Liver (tissue), 9 donors: ENCODE results near the gene MOV10. TPM values are rescaled to one million over a fixed set of nuclear protein-coding genes. Genes with fewer than 3 reads are reported as not detected.

Source experiments
- DNase-seq: peaks from one replicate; pipeline ENCODE4 v3.0.0-alpha.2; 2017; ENCODE audit warnings: low spot score
- H3K27ac ChIP-seq, 2 donors: one replicate each; pipeline ENCODE4 v1.7.0; 2013; ENCODE audit warnings: inconsistent platforms in 2 of 2, low read length in 2 of 2, control low read depth in 1 of 2, low read depth in 1 of 2, mild to moderate bottlenecking in 1 of 2
- H3K27me3 ChIP-seq, 4 donors: one replicate each; pipeline versions ENCODE4 v1.6.1 to v1.7.0; 2013; ENCODE audit warnings: low read length in 3 of 4, inconsistent platforms in 1 of 4, mild to moderate bottlenecking in 1 of 4, moderate library complexity in 1 of 4; ENCODE audit not compliant: control insufficient read depth in 4 of 4, insufficient read depth in 4 of 4
- H3K36me3 ChIP-seq, 4 donors: one replicate each; pipeline versions ENCODE4 v1.6.1 to v1.7.0; 2013; ENCODE audit warnings: low read length in 3 of 4, mild to moderate bottlenecking in 3 of 4, low read depth in 1 of 4, moderate library complexity in 1 of 4; ENCODE audit not compliant: control insufficient read depth in 4 of 4, insufficient read depth in 3 of 4
- H3K4me1 ChIP-seq, 4 donors: one replicate each; pipeline versions ENCODE4 v1.6.1 to v1.7.0; 2013; ENCODE audit warnings: low read length in 3 of 4, mild to moderate bottlenecking in 3 of 4, moderate library complexity in 1 of 4; ENCODE audit not compliant: control insufficient read depth in 4 of 4, insufficient read depth in 4 of 4
- H3K4me3 ChIP-seq, 3 donors: one replicate each; pipeline versions ENCODE4 v1.6.1 to v1.7.0; 2013; ENCODE audit warnings: low read length in 3 of 3, control low read depth in 1 of 3, low read depth in 1 of 3, mild to moderate bottlenecking in 1 of 3
- H3K9ac ChIP-seq, 2 donors: one replicate each; pipeline ENCODE4 v1.7.0; 2013; ENCODE audit warnings: low read length in 2 of 2, mild to moderate bottlenecking in 2 of 2, moderate library complexity in 2 of 2, control low read depth in 1 of 2, low read depth in 1 of 2
- H3K9me3 ChIP-seq, 4 donors: one replicate each; pipeline versions ENCODE4 v1.6.1 to v1.7.0; 2013; ENCODE audit warnings: low read length in 3 of 4; ENCODE audit not compliant: control insufficient read depth in 4 of 4
- EGR1 ChIP-seq, 2 donors: IDR thresholded peaks; 2 replicates each; pipeline ENCODE4 v1.6.1; 2016 to 2018; ENCODE audit warnings: antibody characterized with exemption in 2 of 2, low read depth in 2 of 2
- FOXA1 ChIP-seq: IDR thresholded peaks from 2 replicates; pipeline ENCODE4 v1.6.1; 2016; ENCODE audit warnings: antibody characterized with exemption
- GABPA ChIP-seq, 2 donors: IDR thresholded peaks in 1 of 2; conservative IDR thresholded peaks in 1 of 2; 2 replicates each; pipeline ENCODE4 v1.6.1; 2016; ENCODE audit warnings: antibody characterized with exemption in 2 of 2, mild to moderate bottlenecking in 1 of 2, moderate library complexity in 1 of 2
- HNF4A ChIP-seq, 2 donors: conservative IDR thresholded peaks; 2 replicates each; pipeline ENCODE4 v1.6.1; 2016; ENCODE audit warnings: antibody characterized with exemption in 2 of 2, mild to moderate bottlenecking in 2 of 2
- JUND ChIP-seq, 2 donors: IDR thresholded peaks; 2 replicates each; pipeline ENCODE4 v1.6.1; 2016; ENCODE audit warnings: antibody characterized with exemption in 2 of 2
- NR2F2 ChIP-seq: IDR thresholded peaks from 2 replicates; pipeline ENCODE4 v1.6.1; 2016; ENCODE audit warnings: antibody characterized with exemption
- RAD21 ChIP-seq, 2 donors: IDR thresholded peaks; 2 replicates each; pipeline ENCODE4 v1.6.1; 2016; ENCODE audit warnings: antibody characterized with exemption in 2 of 2, mild to moderate bottlenecking in 2 of 2
- RXRA ChIP-seq, 2 donors: IDR thresholded peaks; 2 replicates each; pipeline ENCODE4 v1.6.1; 2017 to 2018; ENCODE audit warnings: antibody characterized with exemption in 2 of 2, mild to moderate bottlenecking in 1 of 2
- SP1 ChIP-seq: IDR thresholded peaks from 2 replicates; pipeline ENCODE4 v1.6.1; 2018; ENCODE audit warnings: antibody characterized with exemption, mild to moderate bottlenecking
- YY1 ChIP-seq: IDR thresholded peaks from 2 replicates; pipeline ENCODE4 v1.6.1; 2016; ENCODE audit warnings: antibody characterized with exemption, mild to moderate bottlenecking
- WGBS: extraction: QIAGEN DNeasy Blood & Tissue Kit; methylation state at CpG from one replicate; pipeline ENCODE4 v1.1.7; 2013; 5-methylcytosine and 5-hydroxymethylcytosine counted together
- polyA plus RNA-seq, 2 donors: library from polyadenylated mRNA; stranded (reverse) in 1 of 2; unstranded in 1 of 2; fragments of 200-250 nt in 1 of 2; fragments of >200 nt in 1 of 2; fragmentation: Nextera tagmentation in 1 of 2; extraction: Ambion mirVana in 1 of 2; gene quantifications; one replicate each; pipeline versions ENCODE4 v1.2.1 to v1.2.3, GENCODE V29; 2013 to 2015
- total RNA-seq, 2 donors: library from RNA; depleted of rRNA; stranded (reverse); fragments of >200 nt; gene quantifications; one replicate each; pipeline ENCODE4 v1.2.3, GENCODE V29; 2014
- TF ChIP-seq, protein P1 (sequence below): IDR thresholded peaks from 2 replicates; pipeline ENCODE4 v1.6.1; 2016; ENCODE audit warnings: antibody characterized with exemption, mild to moderate bottlenecking
- TF ChIP-seq, protein P2 (sequence below): IDR thresholded peaks from 2 replicates; pipeline ENCODE4 v1.6.1; 2016; ENCODE audit warnings: antibody characterized with exemption
- TF ChIP-seq, protein P3 (sequence below): IDR thresholded peaks from 2 replicates; pipeline ENCODE4 v1.6.1; 2016; ENCODE audit warnings: antibody characterized with exemption
- TF ChIP-seq, protein P4 (sequence below): fragments of 150-350 bp; IDR thresholded peaks from 2 replicates; pipeline ENCODE4 v1.5.1; 2017; ENCODE audit warnings: improper control_type of control experiment, low read depth, low read length; ENCODE audit not compliant: missing input control
- TF ChIP-seq, protein P5 (sequence below): IDR thresholded peaks from 2 replicates; pipeline ENCODE4 v1.6.1; 2016; ENCODE audit warnings: antibody characterized with exemption
- donor health status: healthy.
- donor health status: healthy.
- donor health status: healthy.
- donor health status: healthy.
- donor health status: healthy.

MOV10 gene
- total and polyA plus RNA-seq, 4 donors, result 32.0 to 36.8 (median 33.7) TPM

DNA sequence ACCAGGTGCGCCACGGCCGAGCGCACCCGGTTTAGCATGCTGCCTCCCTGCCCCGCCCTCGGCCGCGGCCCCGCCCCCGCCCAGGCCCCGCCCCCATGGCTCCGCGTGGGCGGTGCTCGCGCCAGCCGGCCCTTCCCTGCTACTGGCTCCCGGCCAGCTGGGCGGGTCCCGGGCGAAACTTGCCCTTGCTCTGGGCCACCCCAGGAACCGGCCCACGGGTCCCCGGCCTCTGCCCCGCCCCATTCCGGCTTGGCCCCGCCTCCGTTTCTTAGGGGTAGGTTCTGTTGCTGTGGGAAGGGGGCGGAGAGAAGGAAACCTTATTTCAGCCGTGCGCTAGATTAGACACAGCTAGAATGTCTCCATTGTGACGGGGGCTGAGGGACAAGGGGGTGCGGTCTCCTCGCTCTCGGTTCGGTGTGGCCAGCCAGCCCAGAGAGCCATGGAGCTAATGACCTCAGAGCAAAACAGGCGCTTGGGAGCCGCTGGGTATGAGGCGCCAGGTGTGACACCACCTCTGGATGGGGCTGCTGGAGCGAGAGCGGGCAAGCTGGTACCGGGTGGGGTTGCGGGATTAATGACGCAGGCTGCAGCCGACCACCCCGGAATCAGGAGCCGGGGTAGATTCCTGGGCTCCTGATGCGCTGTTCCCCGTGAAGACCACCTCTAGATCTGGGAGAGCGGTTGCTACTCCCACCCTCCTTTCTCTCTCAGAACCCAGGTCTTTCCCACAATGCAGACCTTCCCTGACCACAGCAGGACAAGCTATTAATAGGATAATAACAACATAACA is 41.0 kb downstream of the MOV10 start, which contains the start of gene PPM1J (continued):
- TF ChIP-seq, protein P1, sequence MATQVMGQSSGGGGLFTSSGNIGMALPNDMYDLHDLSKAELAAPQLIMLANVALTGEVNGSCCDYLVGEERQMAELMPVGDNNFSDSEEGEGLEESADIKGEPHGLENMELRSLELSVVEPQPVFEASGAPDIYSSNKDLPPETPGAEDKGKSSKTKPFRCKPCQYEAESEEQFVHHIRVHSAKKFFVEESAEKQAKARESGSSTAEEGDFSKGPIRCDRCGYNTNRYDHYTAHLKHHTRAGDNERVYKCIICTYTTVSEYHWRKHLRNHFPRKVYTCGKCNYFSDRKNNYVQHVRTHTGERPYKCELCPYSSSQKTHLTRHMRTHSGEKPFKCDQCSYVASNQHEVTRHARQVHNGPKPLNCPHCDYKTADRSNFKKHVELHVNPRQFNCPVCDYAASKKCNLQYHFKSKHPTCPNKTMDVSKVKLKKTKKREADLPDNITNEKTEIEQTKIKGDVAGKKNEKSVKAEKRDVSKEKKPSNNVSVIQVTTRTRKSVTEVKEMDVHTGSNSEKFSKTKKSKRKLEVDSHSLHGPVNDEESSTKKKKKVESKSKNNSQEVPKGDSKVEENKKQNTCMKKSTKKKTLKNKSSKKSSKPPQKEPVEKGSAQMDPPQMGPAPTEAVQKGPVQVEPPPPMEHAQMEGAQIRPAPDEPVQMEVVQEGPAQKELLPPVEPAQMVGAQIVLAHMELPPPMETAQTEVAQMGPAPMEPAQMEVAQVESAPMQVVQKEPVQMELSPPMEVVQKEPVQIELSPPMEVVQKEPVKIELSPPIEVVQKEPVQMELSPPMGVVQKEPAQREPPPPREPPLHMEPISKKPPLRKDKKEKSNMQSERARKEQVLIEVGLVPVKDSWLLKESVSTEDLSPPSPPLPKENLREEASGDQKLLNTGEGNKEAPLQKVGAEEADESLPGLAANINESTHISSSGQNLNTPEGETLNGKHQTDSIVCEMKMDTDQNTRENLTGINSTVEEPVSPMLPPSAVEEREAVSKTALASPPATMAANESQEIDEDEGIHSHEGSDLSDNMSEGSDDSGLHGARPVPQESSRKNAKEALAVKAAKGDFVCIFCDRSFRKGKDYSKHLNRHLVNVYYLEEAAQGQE, result peak; percentile 21
- TF ChIP-seq RAD21 (IDR thresholded peaks at IDR 0.05) (peak in 1 of 2 donors; percentile 38), EGR1 (IDR thresholded peaks at IDR 0.05; ENCODE audit: low read depth in 2 of 2) (peak; percentile 62 to 72), HNF4A (conservative IDR thresholded peaks at IDR 0.05) (peak; percentile 45 to 61), NR2F2 (peak; percentile 35), RXRA (IDR thresholded peaks at IDR 0.05) (peak; percentile 68 to 72), FOXA1 (no peak)
- TF ChIP-seq, protein P2, sequence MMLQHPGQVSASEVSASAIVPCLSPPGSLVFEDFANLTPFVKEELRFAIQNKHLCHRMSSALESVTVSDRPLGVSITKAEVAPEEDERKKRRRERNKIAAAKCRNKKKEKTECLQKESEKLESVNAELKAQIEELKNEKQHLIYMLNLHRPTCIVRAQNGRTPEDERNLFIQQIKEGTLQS, result no peak
- TF ChIP-seq, protein P3, sequence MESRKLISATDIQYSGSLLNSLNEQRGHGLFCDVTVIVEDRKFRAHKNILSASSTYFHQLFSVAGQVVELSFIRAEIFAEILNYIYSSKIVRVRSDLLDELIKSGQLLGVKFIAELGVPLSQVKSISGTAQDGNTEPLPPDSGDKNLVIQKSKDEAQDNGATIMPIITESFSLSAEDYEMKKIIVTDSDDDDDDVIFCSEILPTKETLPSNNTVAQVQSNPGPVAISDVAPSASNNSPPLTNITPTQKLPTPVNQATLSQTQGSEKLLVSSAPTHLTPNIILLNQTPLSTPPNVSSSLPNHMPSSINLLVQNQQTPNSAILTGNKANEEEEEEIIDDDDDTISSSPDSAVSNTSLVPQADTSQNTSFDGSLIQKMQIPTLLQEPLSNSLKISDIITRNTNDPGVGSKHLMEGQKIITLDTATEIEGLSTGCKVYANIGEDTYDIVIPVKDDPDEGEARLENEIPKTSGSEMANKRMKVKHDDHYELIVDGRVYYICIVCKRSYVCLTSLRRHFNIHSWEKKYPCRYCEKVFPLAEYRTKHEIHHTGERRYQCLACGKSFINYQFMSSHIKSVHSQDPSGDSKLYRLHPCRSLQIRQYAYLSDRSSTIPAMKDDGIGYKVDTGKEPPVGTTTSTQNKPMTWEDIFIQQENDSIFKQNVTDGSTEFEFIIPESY, result no peak

DNA sequence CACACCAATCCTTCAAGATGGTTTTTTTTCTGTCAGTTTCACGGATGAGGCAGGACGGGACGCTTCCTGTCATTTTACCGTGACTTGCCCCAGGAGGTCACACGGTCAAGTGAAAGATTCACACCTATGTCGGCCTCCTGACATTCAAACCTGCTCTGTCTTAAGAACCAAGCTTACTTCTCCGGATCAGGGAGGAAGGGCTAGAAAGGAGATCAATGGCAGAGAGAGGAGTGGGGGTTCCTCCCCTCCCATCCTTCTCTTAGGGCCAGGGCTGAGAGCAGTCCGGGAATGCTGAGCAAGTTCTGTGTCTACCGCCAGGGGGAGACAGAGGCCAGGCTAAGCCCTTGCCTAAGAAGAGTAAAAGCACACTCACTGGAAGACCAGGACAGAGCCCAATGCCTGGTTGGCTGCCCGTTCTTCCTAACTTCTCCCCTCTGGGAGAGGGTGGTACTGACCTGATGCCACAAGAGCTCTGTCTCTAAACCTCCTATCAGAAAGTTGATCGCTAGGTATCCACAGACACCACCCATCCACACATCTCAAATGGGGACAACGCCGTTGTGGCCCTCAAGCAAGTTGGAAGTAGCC is 41.8 kb downstream of the MOV10 start:
- peak; percentile 89 for DNase-seq
- H3K36me3 ChIP-seq, result no peaks in the 10 kb centered on the region
- H3K27ac ChIP-seq, result peak overlapping the region in 1 of 2 donors; percentile 49
- H3K9me3 ChIP-seq, result no peaks in the 10 kb centered on the region
- H3K9ac ChIP-seq, result no peak overlapping the region
- H3K4me1 ChIP-seq, result peaks cover 11 to 36% (median 26%) of the 10 kb centered on the region in 4 donors
- peak overlapping the region in 1 of 3 donors; percentile 57 for H3K4me3 ChIP-seq
- TF ChIP-seq GABPA (IDR thresholded peaks at IDR 0.05 in 1 of 2, conservative IDR thresholded peaks at IDR 0.05 in 1 of 2), result no peak
- TF ChIP-seq, protein P4, sequence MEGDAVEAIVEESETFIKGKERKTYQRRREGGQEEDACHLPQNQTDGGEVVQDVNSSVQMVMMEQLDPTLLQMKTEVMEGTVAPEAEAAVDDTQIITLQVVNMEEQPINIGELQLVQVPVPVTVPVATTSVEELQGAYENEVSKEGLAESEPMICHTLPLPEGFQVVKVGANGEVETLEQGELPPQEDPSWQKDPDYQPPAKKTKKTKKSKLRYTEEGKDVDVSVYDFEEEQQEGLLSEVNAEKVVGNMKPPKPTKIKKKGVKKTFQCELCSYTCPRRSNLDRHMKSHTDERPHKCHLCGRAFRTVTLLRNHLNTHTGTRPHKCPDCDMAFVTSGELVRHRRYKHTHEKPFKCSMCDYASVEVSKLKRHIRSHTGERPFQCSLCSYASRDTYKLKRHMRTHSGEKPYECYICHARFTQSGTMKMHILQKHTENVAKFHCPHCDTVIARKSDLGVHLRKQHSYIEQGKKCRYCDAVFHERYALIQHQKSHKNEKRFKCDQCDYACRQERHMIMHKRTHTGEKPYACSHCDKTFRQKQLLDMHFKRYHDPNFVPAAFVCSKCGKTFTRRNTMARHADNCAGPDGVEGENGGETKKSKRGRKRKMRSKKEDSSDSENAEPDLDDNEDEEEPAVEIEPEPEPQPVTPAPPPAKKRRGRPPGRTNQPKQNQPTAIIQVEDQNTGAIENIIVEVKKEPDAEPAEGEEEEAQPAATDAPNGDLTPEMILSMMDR, result peak; percentile 92
- TF ChIP-seq SP1, result no peak
- no peak for TF ChIP-seq FOXA1
- TF ChIP-seq YY1, result no peak
- TF ChIP-seq, protein P5, sequence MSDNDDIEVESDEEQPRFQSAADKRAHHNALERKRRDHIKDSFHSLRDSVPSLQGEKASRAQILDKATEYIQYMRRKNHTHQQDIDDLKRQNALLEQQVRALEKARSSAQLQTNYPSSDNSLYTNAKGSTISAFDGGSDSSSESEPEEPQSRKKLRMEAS, result no peak
- peak; percentile 99 for TF ChIP-seq RAD21 (IDR thresholded peaks at IDR 0.05)
- TF ChIP-seq JUND (IDR thresholded peaks at IDR 0.05), result no peak
- TF ChIP-seq, protein P1, result no peak
- TF ChIP-seq, protein P3, result no peak
- 16% methylated on average over 13 of the region's 13 CpGs for WGBS
- peaks cover 0 to 3% (median 0%) of the 10 kb centered on the region in 4 donors for H3K27me3 ChIP-seq
